ENCODE data around the gene DTYMK. TPM values are rescaled to one million over a fixed set of nuclear protein-coding genes. Genes with fewer than 3 reads are reported as not detected.

Gene DTYMK
- total RNA-seq, 1 donor: 14.1 TPM

GRCh38 chr2:241678784-241679540 is 7.7 kb downstream of the DTYMK start:
- Histone ChIP-seq H3K79me2 (ENCODE audit: insufficient read depth, low read length) (peaks cover 29% of the 10 kb centered on the region), H2AFZ (ENCODE audit: low read length) (no peak overlapping the region), H3K27ac (ENCODE audit: low read depth, low read length) (no peak overlapping the region), H3K36me3 (ENCODE audit: insufficient read depth, low read length) (peaks cover 61% of the 10 kb centered on the region), H3K4me2 (ENCODE audit: insufficient read depth, low read length) (no peak overlapping the region), H3K9me3 (ENCODE audit: low read depth, low read length) (no peaks in the 10 kb centered on the region), H3K4me1 (ENCODE audit: insufficient read depth, low read length) (peaks cover 30% of the 10 kb centered on the region), H3K27me3 (ENCODE audit: insufficient read depth, low read length) (no peaks in the 10 kb centered on the region), H3K4me3 (ENCODE audit: insufficient read depth, low read length) (no peak overlapping the region), H4K20me1 (ENCODE audit: insufficient read depth, low read length) (peaks cover 2% of the 10 kb centered on the region)
- no peak for TF ChIP-seq CTCF (IDR thresholded peaks at IDR 0.05; ENCODE audit: extremely low read depth, low read depth, low read length)
- no peak for DNase-seq (ENCODE audit: insufficient read length, low spot score, missing footprints)

- no peak overlapping the region for H3K4me2 ChIP-seq (ENCODE audit: insufficient read depth, low read length)
- H2AFZ ChIP-seq (ENCODE audit: low read length): no peak overlapping the region
- H3K27me3 ChIP-seq (ENCODE audit: insufficient read depth, low read length): no peaks in the 10 kb centered on the region
- no peak overlapping the region for H3K4me3 ChIP-seq (ENCODE audit: insufficient read depth, low read length)
- H3K4me1 ChIP-seq (ENCODE audit: insufficient read depth, low read length): peaks cover 30% of the 10 kb centered on the region
- H3K9me3 ChIP-seq (ENCODE audit: low read depth, low read length): no peaks in the 10 kb centered on the region
- H3K36me3 ChIP-seq (ENCODE audit: insufficient read depth, low read length): peaks cover 55% of the 10 kb centered on the region
- no peak for DNase-seq (ENCODE audit: insufficient read length, low spot score, missing footprints)
- H3K79me2 ChIP-seq (ENCODE audit: insufficient read depth, low read length): peaks cover 23% of the 10 kb centered on the region
- H3K27ac ChIP-seq (ENCODE audit: low read depth, low read length): no peak overlapping the region
- no peak for TF ChIP-seq CTCF (IDR thresholded peaks at IDR 0.05; ENCODE audit: extremely low read depth, low read depth, low read length)
- H4K20me1 ChIP-seq (ENCODE audit: insufficient read depth, low read length): peaks cover 2% of the 10 kb centered on the region
Observed at GRCh38 chr2:241678307-241678706, 8.3 kb downstream of the DTYMK start.

DNA sequence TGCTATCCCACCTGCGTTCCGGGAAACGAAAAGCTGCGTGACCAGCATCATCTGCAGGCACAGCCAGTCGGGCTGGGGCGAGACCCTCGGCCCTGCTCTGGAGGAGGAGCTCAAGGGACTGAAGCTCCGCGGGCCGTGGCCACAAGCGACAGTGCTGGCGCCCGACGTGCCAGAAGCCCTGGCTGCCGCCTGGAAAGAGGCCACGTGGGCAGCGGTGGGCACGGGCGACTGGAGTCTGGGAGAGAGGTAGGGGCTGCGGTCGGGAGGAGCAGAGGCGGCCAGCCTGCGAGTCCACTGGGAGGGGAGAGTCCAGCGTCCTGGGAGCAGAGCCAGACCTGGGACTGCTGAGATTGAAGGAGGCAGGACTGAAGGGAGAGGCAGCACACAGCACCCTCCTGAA is 9.2 kb downstream of the DTYMK start:
- Histone ChIP-seq H3K4me2 (ENCODE audit: insufficient read depth, low read length) (no peak overlapping the region), H3K27me3 (ENCODE audit: insufficient read depth, low read length) (no peaks in the 10 kb centered on the region), H3K4me3 (ENCODE audit: insufficient read depth, low read length) (no peak overlapping the region), H2AFZ (ENCODE audit: low read length) (no peak overlapping the region), H3K79me2 (ENCODE audit: insufficient read depth, low read length) (peaks cover 16% of the 10 kb centered on the region), H4K20me1 (ENCODE audit: insufficient read depth, low read length) (peaks cover 2% of the 10 kb centered on the region), H3K9me3 (ENCODE audit: low read depth, low read length) (no peaks in the 10 kb centered on the region), H3K4me1 (ENCODE audit: insufficient read depth, low read length) (peaks cover 30% of the 10 kb centered on the region), H3K27ac (ENCODE audit: low read depth, low read length) (no peak overlapping the region), H3K36me3 (ENCODE audit: insufficient read depth, low read length) (peaks cover 49% of the 10 kb centered on the region)
- TF ChIP-seq CTCF (IDR thresholded peaks at IDR 0.05; ENCODE audit: extremely low read depth, low read depth, low read length): no peak
- no peak for DNase-seq (ENCODE audit: insufficient read length, low spot score, missing footprints)

DNA sequence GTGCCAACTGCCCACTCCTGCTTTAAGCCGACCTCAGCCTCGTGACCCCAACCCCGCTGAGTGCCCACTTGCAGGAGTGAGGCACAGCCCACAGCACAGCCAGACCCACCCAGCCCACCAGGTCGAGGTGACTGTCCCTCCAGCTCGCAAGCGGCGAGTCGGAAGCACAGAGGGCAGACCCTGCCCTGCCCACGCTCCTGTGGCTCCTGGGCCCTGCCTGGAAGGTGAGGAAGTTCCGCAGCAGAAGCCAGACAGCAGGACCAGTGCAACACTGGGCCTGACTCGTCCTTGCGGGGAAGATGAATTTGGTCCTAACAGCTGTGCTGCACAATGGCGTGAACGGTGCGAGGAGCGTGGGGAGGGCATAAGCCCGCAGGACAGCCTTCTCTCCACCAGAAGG is 9.9 kb downstream of the DTYMK start:
- peaks cover 52% of the 10 kb centered on the region for H3K36me3 ChIP-seq (ENCODE audit: insufficient read depth, low read length)

More for the DNA sequence above, 9.9 kb downstream of the DTYMK start:
- no peak for TF ChIP-seq CTCF (IDR thresholded peaks at IDR 0.05; ENCODE audit: extremely low read depth, low read depth, low read length)
- H3K9me3 ChIP-seq (ENCODE audit: low read depth, low read length): no peaks in the 10 kb centered on the region
- H4K20me1 ChIP-seq (ENCODE audit: insufficient read depth, low read length): peaks cover 2% of the 10 kb centered on the region
- H3K4me2 ChIP-seq (ENCODE audit: insufficient read depth, low read length): no peak overlapping the region
- peaks cover 24% of the 10 kb centered on the region for H3K4me1 ChIP-seq (ENCODE audit: insufficient read depth, low read length)
- DNase-seq (ENCODE audit: insufficient read length, low spot score, missing footprints): no peak
- H3K27me3 ChIP-seq (ENCODE audit: insufficient read depth, low read length): no peaks in the 10 kb centered on the region
- H3K79me2 ChIP-seq (ENCODE audit: insufficient read depth, low read length): peaks cover 16% of the 10 kb centered on the region
- H3K4me3 ChIP-seq (ENCODE audit: insufficient read depth, low read length): no peak overlapping the region
- no peak overlapping the region for H3K27ac ChIP-seq (ENCODE audit: low read depth, low read length)
- H2AFZ ChIP-seq (ENCODE audit: low read length): no peak overlapping the region

Data from osteoblast (primary cell).